HG03469 (cell line): ENCODE results near the gene KRIT1.
A peak's percentile ranks its signal among the peaks of the same experiment; 100 is the strongest.
"Not testable (repeated sequence)": the region's sequence is repeated elsewhere in the genome, so short reads cannot be mapped to it uniquely, and the experiment has no call there.

ENCODE experiments used
- ATAC-seq: cut with Tn5 transposase; IDR thresholded peaks from one replicate; pipeline ENCODE4 v1.9.1; 2021; ENCODE audit warnings: mild to moderate bottlenecking, moderate library complexity, moderate number of reproducible peaks; ENCODE audit not compliant: unreplicated experiment

KRIT1 gene

DNA sequence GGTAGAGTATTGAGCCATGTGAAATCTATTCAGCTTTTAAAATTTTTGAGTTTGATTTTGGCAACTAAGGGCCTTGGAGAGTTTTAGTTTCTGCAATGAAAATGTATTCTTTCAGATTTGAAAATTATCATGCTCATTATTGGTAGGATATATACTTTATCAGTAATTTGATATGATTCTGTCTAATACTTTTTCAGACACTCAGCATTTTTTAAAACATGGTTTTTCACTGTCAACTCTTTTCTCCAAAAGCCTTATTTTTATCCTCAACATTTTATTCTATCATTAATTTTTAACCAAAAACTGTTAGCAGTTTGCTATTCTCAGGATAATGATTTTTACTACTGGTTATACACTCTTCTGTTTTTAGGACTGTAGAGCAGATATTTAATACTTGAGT, 4.9 kb upstream of the KRIT1 start:
- ATAC-seq, result no peak

DNA sequence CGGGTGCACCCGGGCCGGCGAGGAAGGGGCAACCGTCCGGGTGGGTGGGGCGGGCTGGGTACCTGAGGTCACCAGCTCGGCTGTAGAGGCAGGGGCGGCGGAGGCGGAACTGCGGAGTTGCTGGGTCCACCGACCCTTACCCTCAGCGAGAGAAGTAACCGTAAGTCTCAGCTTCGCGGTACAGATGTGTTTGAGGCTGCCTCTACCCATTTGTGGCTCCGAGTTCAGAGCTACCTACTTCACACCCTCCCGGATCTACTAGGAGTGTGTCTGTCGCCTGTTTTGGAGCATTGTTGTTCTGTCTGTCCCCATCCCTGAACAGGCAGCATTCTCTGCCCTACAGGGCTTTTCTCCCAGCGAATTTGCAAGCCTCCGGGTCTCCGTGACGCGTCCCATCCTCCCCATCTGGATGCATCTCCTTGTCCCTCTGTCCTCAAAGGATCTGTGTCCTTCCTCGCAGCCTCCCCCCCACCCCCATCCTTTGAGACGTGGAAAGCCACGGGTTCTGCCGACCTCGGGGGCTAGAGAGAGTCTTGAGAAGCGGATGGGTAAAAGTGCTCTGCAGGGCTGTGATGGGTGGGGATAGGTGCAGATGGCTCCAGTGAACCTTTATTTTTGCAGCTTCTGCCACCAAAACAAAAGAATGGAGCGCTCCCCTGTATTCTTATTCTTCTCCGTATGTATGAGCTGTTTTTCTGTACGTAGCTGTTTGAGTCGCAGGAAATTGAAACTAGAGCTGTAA, 817 bp upstream of the KRIT1 start:
- peak; percentile 11 for ATAC-seq

DNA sequence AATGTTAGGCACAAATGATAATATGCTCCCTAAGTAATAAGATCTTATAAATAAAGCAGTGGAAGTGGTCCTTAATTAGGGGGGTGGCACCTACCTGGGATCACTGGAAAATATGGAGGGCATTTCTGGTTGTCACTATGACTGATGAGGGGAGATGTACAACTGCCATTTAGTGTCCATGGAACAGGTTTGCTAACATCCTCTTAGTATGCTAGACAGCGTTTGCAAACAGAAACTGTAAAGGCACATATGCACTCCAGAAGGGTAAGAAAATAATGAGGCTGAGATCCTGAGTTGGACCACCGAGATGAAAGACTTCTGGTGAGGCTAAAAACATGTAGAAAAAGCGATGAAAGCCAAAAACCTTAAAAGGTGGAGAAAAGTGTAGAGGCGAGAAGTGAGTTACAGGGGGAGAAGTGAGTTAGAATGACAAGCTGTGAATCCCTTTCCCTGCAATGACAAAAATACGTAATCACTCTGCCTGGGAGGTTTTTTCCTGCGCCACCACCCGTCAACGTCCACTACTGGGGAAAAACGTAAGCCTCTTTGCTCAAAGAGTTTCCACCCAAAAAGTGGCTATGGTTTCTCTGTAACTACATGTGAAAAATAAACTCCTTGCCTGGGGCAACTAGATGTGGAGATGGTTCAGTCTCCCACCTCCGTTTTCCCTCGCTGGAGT, 767 bp downstream of the KRIT1 start:
- no peak for ATAC-seq

DNA sequence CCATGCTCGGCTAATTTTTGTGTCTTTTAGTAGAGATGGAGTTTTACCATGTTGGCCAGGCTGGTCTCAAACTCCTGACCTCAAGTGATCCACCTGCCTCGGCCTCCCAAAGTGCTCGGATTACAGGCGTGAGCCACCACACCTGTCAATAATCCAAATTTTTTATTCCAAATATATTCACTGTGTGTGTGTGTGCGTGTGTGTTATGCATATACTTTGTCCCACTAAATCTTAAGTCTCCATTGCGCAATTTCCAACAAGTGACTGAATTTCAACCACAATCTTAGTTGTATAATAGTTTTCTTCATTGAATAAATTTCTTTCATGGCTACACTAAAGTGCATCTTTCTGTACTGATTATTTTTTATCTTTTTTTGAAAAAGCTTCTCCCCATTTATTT, 2.7 kb downstream of the KRIT1 start:
- ATAC-seq, result no peak

DNA sequence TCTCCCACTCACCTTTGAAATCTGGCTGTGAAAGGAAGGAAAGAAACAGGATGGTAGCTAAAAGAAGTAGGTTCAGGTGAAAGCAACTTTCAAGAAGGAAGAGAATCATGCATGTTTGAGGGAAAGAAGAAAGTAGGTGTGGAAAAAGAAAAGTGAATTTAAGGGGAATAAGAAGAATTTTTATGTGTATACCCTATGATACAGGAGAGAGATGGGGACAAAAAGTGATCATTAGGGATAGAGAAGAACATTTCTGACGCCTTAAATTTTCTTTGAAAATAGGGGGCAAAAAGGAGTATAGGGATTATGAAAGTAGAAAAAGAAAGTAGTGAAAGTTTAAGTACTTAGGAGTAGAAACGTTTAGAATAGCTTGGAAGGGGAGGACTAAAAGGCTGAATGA, 15.2 kb downstream of the KRIT1 start:
- no peak for ATAC-seq

DNA sequence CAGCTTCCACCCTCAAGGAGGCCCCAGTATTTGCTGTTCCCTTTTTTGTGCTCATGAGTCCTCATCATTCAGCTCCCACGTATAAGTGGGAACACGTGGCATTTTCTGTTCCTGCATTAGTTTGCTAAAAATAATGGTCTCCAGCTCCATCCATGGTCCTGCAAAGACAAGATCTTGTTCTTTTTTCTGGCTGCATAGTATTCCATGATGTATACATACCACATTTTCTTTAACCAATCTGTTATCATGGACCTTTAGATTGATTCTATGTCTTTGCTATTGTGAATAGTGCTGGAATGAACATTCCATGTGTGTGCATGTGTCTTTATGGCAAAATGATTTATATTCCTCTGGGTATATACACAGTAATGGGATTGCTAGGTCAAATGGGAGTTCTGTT, 17.0 kb downstream of the KRIT1 start:
- no peak for ATAC-seq

DNA sequence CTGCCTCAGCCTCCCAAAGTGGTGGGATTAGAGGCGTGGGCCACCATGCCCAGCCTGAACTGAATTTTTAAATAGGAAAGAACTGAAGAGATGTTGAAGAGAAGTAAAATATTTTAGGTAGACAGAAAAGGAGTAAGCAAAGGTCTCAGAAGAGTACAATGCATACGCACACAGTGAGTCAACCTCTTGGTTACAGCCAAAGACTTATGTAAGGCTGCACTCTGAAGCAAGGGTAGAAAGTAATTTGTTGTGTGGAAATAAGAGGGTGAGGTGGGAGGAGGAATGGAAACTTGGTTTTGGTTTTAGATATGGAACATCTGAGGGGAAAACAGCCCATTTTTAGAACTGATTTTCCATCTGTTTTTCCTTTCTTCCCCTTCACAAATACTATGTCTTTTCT, 17.6 kb downstream of the KRIT1 start:
- ATAC-seq, result no peak

DNA sequence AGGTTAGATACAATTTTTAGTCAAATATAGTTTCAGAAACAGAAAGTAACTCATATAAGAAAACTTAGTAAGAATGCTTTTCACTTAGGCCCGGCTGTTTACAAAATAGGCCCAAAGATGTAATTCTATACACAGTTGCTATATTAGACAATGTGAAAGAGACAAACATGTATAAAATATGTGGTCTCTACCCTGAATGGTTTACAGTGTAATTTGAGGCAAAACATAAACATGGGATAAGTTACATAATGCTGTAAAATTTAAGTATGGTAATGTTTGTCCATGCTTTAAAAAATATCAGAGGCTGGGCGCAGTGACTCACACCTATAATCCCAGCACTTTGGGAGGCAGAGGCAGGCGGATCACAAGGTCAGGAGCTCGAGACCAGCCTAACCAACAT, 18.7 kb downstream of the KRIT1 start:
- ATAC-seq, result no peak

DNA sequence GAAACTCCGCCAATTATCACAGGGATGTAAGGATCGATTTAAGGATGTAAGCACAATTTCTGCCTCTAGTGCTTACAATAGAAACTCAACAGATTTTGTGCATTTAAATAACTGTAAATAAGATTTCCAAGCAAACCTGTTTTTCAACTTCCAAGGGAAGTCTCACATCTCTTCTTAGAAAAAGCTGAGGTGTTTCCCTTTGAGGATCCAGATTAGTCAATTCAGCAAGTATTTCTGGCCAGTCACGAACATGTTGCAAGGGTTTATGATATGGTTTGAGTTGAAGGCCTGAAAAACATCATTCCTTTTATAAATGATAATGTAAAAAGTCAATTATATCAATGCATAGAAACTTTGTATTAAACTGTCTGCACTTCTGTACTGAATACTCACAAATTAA, 23.9 kb downstream of the KRIT1 start:
- ATAC-seq, result no peak

DNA sequence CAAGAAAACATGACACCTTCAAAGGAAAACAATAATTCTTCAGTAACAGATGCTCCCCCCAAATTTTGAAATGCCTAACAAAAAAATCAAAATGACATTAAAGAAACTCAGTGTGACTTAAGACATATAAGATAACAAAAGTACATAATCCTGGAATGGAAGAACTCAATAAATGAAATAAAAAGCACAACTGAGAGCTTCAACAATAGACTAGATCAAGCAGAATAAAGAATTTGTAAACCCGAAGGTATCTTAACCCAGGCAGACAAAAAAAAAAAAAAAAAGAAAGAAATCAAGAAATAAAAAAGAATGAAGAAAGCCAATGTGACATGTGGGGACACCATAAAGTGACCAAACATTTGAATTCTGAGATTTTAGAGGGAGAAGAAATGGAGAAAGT, 39.0 kb downstream of the KRIT1 start:
- ATAC-seq, result no peak

DNA sequence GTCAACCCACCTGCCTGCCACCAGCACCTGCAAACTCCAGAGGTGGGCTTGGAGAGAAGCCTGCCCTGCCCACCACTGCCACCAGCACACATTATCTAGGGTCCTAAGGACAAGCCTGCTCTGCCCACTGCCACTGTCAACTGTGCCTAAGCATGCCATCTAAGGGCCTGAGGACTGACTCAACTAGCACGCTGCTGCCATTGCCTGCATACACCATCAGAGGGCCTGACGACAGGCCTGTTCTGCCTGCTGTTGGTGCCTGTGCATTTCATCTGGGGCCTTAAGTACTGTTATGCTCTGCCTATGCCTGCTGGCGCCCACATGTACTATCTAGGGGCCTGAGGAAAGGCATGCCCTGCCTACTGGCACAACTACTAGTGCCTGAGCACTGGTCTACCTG, 39.7 kb downstream of the KRIT1 start:
- no peak for ATAC-seq

DNA sequence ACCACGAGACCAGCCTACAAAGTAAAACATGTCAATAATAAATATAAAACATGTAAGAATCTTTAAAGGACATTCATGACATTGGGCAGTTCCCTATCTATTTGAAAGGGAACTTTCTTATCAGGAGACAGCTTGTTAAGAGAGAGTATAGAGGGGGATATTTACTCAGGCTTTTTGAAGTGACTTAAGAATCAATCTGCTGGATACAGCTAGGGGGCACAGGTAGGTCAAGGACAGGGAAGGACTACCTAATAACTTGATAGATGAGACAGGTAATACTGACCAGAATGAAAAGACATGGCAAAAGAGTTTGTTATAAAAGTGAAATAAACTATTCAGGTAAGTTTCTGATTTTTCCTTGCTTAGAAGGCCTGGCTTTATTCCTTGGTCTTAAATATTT, 44.9 kb downstream of the KRIT1 start:
- no peak for ATAC-seq

DNA sequence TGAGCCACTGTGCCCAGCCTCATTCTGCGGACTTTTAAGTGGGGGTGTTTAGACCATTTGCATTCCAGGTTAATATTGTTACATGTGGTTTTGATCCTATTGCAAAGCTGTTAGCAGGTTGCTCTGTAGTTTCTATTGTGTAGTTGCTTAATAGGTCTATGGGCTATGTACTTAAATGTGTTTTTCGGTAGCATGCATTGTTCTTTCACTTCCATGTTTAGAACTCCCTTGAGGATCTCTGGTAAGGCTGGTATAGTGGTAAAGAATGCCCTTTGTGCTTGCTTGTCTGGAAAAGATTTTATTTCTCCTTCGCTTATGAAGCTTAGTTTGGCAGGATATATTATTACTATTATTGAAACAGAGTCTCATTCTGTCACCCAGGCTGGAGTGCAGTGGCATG, 53.4 kb downstream of the KRIT1 start:
- no peak for ATAC-seq

DNA sequence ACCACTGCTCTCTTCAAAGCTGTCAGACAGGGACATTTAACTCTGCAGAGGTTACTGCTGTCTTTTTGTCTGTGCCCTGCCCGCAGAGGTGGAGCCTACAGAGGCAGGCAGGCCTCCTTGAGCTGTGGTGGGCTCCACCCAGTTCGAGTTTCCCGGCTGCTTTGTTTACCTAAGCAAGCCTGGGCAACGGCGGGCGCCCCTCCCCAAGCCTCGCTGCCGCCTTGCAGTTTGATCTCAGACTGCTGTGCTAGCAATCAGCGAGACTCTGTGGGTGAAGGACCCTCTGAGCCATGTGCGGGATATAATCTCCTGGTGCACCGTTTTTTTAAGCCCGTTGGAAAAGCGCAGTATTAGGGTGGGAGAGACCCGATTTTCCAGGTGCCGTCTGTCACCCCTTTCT, 56.5 kb downstream of the KRIT1 start:
- not testable (repeated sequence) for ATAC-seq

DNA sequence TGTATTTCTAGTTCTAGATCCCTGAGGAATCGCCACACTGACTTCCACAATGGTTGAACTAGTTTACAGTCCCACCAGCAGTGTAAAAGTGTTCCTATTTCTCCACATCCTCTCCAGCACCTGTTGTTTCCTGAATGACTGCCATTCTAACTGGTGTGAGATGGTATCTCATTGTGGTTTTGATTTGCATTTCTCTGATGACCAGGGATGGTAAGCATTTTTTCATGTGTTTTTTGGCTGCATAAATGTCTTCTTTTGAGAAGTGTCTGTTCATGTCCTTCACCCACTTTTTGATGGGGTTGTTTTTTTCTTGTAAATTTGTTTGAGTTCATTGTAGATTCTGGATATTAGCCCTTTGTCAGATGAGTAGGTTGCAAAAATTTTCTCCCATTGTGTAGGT, 61.4 kb downstream of the KRIT1 start:
- not testable (repeated sequence) for ATAC-seq

DNA sequence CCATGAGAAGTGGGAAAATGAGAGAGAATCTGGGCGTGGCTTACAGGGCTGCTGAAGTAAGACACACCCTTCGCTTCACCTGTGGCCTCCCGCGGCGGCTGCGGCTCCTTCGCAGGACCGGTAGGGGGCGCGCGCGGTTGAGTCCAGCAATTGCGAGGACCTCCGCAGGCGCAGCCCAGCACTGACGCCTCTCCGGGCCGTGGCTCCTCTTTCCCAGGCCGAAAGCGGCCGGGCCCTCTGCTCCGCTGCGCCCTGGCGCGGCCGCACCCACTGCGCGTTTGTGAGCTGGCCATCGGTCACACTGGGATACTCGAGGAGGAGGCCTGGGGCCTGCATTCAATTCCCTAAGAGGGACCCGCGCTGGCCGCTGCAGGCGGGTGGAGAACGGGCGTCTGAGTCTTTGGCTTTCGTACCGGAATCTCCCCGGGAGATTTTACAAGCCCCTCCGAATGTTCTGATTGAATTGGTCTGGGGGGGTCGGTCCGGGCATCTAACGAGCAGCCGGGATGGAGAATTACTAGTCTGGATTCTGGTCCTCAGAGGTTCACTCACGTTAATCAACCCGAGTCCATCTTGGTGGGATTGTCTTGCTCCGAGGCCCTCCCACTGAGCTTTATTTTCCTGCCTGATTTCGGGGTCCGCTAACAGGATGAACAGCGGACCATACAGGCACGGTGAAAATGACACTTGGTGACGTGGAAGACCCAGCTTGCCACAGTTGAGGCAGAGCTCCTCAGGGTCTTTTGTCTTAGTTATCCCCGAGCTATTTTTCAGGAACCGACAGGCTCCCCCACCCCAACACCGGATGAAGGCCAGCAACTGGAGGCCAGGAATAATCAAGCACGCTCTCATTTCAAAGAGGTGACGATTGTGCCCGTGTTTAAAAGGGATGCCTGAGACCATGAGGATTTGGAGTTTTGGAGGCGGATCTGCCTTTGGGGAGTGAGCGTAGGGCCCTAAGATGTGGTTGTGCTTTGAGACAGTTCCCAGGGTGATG, 66.5 kb downstream of the KRIT1 start, which contains the start of gene LRRD1:
TSS of gene LRRD1 (minus strand) at position 215 of the 997 bp plus-strand sequence. CDS start 13,940 bp downstream, outside the sequence.
- peak; percentile 96 for ATAC-seq

DNA sequence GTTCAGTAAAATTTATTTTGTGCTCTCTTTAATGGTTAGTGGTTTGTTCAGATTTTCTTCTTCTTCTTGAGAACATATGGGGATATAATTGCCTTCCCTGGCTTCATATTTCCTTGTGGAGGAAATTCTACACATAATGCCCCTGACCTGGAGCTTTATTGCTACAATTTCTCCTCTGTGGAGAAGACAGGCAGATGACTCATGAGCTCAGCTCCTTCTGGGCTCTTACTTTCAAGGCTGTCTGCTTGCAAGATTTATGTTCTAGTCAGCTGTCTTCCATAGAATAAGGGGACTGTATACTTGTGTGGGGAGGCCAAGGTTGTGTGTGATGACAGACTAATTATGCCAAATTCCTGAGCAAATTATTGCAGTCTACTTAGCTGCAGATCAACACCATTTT, 68.4 kb downstream of the KRIT1 start:
- ATAC-seq, result no peak

DNA sequence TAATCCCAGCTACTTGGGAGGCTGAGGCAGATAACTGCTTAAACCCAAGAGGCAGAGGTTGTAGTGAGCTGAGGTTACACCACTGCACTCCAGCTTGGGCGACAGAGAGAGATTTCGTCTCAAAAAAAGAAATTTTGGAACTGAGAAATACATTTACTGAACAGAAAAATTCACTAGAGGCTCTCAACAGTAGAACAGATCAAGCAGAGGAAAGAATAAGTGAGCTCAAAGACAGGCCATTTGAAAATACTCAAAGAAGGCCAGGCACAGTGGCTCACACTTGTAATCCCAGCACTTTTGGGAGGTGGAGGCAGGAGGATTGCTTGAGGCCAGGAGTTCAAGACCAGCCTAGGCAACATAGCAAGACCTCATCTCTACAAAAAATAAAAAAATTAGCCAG, 76.2 kb downstream of the KRIT1 start:
- not testable (repeated sequence) for ATAC-seq

DNA sequence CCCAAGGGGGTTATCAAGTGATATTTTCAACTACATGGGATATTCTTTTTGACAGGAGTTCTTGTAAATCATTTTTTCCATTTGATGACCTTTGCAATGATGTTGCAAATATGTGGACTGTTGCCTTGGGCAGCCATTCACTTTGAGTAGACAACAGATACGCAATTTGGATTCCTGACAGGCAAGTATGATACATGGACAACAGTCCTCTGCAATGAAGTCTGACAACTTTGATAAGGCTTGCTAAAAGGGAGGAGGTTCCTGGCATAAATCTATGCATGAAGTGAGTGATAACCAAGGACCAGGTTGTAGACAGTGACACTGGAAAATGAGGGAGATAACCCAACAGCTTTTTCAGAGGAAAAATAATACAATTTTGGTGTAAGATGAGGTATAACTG, 84.4 kb downstream of the KRIT1 start:
- ATAC-seq, result no peak

DNA sequence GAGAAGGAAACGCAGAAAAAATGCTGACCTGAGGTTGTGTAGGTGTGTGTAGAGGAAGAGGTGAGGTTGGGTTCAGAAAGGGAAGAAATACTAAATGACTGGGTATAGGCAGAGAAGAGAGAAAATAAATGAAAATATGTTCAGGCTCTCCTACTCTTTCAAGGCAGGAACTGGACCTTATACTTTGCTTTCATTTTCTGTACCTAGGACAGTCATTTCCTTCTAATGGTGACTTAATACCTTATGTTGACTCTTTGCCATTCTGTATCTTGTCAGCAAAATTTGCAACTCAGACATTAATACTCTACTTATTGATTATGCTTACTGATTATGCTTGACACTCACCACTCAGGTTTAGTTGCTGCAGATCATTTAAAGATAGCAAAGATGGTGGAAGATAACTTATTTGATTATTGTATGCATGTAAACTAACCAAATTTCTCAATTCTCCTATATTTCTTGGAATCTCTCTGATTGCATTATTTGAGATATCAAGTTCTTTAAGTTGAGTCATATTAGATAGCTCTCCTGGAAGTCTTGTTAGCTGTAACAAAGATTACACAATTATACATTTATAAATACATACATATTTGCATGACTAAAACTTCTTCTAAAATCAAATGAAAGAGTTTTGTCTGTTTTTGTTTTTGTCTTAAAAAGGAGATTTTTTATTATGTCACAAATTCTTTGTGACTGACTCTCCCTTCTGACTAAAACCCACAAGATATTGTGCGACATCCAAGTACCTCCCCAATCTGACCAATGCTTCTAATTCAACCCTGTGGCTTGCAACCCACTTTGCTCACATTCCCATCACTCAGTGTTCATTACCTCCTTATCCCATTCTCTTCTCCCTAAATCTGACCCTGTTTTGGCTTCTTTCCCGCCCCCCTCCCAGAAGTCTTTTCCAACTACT, 86.8 kb downstream of the KRIT1 start:
- ATAC-seq, result no peak
